IPS-11a (cell line): ENCODE data around the gene PDE11A.
"Not testable (repeated sequence)": the region's sequence is repeated elsewhere in the genome, so short reads cannot be mapped to it uniquely, and the experiment has no call there.

Experiments
- H3K4me3 ChIP-seq: one replicate; pipeline ENCODE4 v1.5.1; 2013; ENCODE audit warnings: low read depth, low read length, control low read depth

Gene PDE11A

GRCh38 chr2:178075006-178075326 lies 2.4 kb upstream of the PDE11A start:
- no peak overlapping the region for H3K4me3 ChIP-seq

DNA sequence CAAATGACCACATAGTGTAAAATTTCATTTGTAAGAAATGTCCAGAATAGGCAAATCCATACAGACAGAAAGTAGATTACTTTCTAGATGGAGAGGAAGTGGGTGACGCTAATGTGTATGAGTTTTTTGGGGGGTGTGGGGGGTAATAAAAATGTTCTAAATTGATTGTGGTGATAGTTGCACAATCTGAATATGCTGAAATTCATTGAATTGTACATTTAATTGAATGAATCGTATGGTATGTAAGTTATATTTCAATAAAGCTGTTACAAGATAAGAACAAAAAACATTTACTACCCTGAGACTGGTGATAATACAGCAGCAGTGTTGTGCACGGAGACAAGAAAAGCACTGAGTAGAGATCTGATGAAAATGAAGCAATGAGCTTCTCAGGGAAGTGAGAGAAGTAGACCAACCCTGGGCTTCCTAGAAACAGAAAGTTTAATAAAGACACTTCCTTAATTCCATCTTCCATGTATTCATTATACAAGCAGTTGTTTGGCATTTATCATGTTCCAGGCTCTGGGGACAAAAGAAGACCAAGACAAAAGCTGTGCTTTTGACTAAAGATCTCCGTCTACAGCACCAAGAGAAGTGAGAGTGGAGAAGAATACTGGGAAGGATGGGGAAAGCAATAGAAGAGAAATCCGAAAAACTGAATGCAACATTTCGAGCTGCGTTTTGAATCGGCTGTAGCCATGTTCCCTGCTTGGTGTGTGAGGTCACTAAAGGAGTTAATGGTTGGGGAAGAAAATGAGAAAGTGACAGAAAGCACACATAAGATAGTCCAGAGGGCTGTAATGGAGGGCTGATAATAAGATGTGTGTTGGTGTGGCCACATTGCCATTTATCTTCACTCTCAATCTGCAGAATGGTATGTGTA lies 1.8 kb upstream of the PDE11A start:
- no peak overlapping the region for H3K4me3 ChIP-seq

DNA sequence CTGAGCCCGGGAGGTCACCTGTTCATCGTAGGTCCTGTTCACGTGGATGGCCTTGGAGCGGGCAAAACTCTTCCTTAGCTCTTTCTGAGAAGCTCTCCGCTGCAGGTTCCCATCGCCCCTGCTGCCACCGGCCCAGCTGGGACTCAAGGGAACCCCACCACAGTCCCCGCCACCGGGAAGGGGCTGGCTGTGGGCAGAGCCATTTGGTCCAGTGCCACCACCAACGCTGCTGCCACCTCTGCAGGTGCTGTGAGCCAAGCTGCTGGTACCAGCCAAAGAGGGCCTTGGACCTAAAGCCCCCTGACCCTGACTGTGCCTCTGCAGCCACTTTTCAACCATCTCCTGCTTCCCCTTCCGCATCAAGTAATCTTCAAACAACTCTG lies 586 bp downstream of the PDE11A start:
- H3K4me3 ChIP-seq, result peak overlapping the region; percentile 68

DNA sequence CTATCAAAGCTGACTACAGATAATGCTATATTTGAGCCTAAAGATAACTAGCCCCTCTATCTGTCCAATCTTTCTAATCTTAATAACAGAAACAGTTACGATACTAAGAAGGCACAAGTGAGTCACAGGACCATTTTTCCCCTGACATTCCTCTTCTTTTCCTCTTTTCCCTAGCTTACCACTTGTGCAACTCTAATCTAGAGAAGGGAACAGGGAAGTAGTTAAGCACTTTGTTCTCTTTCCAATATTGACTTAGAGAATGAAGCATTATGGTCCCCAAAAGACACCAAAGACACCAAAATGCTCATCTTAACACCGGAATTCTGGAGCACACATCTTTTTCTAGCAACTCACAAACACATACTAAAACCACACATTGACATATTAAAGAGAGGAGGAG lies 1.8 kb downstream of the PDE11A start:
- H3K4me3 ChIP-seq, result no peak overlapping the region

GRCh38 chr2:178069551-178069950 lies 3.0 kb downstream of the PDE11A start:
- no peak overlapping the region for H3K4me3 ChIP-seq

- H3K4me3 ChIP-seq, result no peak overlapping the region
Observed at GRCh38 chr2:178068823-178069454, 3.6 kb downstream of the PDE11A start.

DNA sequence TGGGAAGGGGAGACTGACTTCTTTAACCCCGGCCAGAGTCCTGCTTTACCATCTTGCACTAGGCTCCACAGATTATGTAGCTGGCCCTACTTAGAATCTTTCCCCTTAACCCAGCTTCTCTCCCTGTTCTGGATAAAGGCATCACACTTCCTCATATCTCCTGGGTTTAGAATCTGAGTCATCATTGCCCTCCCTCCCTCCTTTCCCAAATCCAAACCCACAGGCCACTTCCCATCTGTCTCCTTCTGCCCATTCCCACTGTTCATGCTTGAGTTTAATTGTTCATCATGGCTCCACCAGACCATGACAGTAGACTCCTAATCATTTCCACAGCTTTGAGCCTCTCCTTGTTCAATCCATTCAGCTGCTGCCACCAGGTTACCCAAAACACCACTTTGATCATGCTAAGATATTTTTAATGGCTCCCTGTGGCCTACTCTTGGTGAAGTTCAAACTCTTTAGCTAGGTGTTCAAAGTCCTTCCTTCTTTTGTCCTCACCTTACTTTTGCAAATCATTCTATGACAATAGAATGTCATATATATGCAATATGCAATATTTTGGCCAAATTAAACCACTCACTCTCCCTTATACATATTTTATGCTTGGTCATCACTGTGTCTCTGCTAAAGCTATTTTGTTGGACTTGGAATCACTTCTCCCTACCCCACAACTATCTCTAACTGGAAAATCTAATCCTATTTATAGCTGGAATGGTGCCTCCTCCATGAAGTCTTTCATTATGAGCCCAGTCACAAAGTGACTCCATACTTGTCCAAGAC lies 5.5 kb downstream of the PDE11A start:
- H3K4me3 ChIP-seq, result no peak overlapping the region

DNA sequence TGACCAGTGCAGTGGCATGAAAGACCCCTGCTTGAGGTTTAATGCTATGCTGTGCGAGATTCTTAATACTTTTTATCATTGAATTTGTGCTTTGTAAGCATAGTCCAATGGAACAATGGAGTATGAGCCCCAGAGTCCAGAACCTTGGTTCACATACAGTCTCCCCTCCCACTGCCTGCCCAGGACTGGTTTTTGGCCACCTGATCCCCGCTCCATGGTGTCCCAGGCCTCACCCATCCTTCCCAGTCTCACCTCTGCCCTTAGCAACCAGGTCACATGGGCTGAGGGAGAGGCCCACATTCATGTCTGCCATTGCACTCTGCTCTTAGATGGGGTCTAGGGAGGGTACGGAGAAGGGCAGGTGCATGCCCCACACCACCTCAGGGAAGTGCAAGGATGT lies 6.3 kb downstream of the PDE11A start:
- H3K4me3 ChIP-seq, result no peak overlapping the region

GRCh38 chr2:178059681-178060080 lies 12.9 kb downstream of the PDE11A start:
- H3K4me3 ChIP-seq, result no peak overlapping the region

- no peak overlapping the region for H3K4me3 ChIP-seq
Observed at GRCh38 chr2:178059111-178059510, 13.5 kb downstream of the PDE11A start.

DNA sequence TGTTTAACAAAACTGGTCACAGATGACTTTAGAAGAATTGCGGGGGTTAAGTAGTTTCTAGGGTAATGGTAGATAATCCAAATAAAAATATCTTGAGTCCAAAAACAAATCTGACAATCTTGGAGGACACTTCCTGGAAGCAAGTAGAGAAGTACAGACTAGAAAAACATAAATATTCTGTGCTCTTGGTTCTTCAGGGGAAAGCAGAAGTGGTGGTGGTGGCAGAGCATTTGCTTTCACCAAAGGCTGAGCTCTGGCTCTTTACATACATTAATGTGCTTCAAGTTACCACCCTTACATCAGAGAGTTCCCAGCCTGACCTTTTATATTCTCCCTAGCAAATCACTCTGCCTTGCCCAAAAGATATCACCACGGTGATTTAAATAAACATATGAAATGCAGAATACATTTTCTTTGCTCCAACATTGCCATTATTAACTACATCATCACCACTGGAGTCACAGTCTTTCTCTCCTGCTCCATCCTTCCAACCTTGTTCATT lies 15.3 kb downstream of the PDE11A start:
- H3K4me3 ChIP-seq, result no peak overlapping the region

- H3K4me3 ChIP-seq, result no peak overlapping the region
Observed at GRCh38 chr2:178056345-178056744, 16.2 kb downstream of the PDE11A start.

DNA sequence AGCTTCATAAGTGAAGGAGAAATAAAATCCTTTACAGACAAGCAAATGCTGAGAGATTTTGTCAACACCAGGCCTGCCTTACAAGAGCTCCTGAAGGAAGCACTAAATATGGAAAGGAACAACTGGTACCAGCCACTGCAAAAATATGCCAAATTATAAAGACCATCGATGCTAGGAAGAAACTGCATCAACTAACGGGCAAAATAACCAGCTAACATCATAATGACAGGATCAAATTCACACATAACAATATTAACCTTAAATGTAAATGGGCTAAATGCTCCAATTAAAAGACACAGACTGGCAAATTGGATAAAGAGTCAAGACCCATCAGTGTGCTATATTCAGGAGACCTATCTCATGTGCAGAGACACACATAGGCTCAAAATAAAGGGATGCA lies 21.3 kb downstream of the PDE11A start:
- not testable (repeated sequence) for H3K4me3 ChIP-seq

DNA sequence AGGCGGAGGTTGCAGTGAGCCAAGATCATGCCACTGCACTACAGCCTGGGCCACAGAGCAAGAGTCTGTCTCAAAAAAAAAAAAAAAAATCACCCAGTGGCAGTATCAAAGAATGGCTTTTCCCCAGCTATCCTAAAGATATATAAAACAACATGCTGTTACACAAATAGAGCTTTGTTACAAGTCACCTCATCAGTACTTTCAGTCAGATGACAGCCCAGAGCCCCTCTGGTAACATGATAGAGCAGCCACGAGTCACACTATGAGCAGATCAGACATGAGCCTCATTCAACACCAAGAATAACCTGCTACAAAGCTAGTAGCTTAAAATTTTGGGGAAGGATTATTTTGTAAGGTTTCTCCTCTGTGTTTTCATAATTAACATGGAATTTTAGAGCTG lies 25.2 kb downstream of the PDE11A start:
- no peak overlapping the region for H3K4me3 ChIP-seq

DNA sequence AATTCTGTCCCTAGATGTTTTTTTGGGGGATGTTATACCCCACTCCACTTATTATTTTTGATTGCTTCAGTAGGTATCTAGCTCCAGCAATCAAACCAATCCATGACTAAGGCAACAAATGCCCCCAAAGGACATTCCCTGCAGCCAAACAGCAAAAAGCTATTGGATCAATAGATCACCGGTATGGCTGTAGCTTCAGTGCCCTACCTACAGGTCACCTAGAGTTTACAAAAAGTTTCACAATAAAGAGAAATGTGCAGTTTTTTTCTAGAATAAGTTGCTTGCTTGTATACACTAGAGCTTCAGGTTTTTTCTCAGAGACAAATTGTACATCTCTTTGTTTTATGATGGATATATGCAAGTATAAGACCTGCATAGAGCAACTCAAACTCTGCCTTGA lies 27.7 kb downstream of the PDE11A start:
- no peak overlapping the region for H3K4me3 ChIP-seq

DNA sequence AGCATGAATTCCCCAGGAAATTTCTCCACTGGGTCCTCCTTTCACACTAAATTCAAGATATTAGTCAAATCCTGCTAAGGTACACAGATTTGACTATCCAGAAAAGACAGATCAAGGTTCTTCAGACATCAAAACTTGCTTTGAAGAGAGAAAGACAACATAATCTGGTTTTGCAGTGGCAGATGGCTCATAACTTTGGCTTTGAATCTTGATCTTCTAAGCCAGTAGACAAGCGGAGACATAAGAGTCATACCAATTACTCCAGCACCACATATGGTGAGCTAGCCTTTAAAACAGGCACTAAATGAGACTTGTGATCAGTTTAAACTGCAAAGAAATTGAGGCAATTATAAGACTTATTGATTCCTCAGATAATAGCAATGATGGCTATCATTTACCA lies 29.3 kb downstream of the PDE11A start:
- no peak overlapping the region for H3K4me3 ChIP-seq

GRCh38 chr2:178033583-178033982 lies 39.0 kb downstream of the PDE11A start:
- H3K4me3 ChIP-seq, result not testable (repeated sequence)

DNA sequence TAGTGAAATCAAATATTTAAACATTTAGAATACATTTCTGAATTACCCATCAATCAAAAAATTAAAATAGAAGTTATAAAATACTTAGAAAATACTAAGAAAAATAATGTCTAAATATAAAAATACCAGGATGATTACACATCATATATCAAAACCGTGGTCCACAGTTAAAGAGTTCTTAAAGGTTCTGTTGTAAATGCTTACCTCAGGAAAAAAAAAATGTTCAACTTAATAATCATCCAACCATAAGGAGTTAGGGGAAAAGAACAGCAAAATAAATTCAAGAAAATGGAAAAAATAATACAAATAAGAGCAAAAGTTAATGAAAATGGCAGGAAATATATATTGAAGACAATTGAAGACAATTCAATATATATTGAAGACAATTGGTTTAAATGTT lies 43.2 kb downstream of the PDE11A start:
- no peak overlapping the region for H3K4me3 ChIP-seq

GRCh38 chr2:178025551-178026185 lies 46.9 kb downstream of the PDE11A start:
- no peak overlapping the region for H3K4me3 ChIP-seq

DNA sequence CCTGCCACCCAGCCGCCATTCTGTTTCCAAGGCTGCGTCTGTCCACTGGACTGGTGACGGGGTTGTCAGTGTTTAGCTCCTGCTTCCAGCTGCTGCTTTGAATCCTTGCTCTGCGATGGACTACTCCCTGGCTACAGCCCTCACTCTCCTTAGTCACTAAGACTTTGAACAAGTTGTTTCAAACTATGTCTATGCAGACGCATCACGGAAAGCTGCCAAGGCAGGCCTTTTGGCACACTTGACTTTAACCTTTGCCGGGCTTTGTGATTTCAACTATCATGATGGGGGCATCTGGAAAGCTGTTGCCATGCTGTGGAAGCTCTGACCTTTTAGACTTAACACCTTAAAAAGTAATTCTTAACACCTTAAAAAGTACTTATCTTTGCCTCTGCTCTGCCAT lies 54.4 kb downstream of the PDE11A start:
- no peak overlapping the region for H3K4me3 ChIP-seq

- no peak overlapping the region for H3K4me3 ChIP-seq
Observed at GRCh38 chr2:178016612-178017011, 56.0 kb downstream of the PDE11A start.
